PC-9 (cell line): ENCODE measurements around the gene SREK1IP1.

Experiments used
- CTCF ChIP-seq: fragments of 200-600 bp; sonication (generic); conservative IDR thresholded peaks from 2 replicates; pipeline ENCODE4 v1.6.1; 2017; ENCODE audit warnings: mixed run types, antibody characterized with exemption, mild to moderate bottlenecking, moderate library complexity
- EZH2 ChIP-seq: fragments of 200-600 bp; sonication (generic); IDR thresholded peaks from 2 replicates; pipeline ENCODE4 v1.8.0; 2017; ENCODE audit warnings: antibody characterized with exemption, low read depth

- TF ChIP-seq CTCF (no peak), EZH2 (no peak)
Observed at GRCh38 chr5:64806537-64806936, 38.0 kb upstream of the SREK1IP1 start.
